NB4 (cell line): ENCODE data around the gene C1orf52.
A peak's percentile ranks its signal among the peaks of the same experiment; 100 is the strongest.

Experiments used
- DNase-seq: peaks from one replicate; pipeline ENCODE4 v3.0.0; 2010; ENCODE audit warnings: low read depth
- H3K4me3 ChIP-seq: one replicate; pipeline ENCODE4 v1.5.1; 2011; ENCODE audit warnings: mild to moderate bottlenecking, low read depth, low read length, moderate library complexity
- CTCF ChIP-seq: IDR thresholded peaks from one replicate; pipeline ENCODE4 v1.5.1; 2012; ENCODE audit warnings: low read depth, low read length
- MAX ChIP-seq: IDR thresholded peaks from 2 replicates; pipeline ENCODE4 v1.6.1; 2011; ENCODE audit warnings: low read depth, low read length
- MYC ChIP-seq: IDR thresholded peaks from 2 replicates; pipeline ENCODE4 v1.6.1; 2011; ENCODE audit warnings: low read depth, low read length
- POLR2A ChIP-seq: IDR thresholded peaks from 2 replicates; pipeline ENCODE4 v1.6.1; 2011; ENCODE audit warnings: mild to moderate bottlenecking; ENCODE audit not compliant: insufficient read length; ENCODE audit errors: extremely low read depth

C1orf52 gene

GRCh38 chr1:85259118-85259911 is at the start of gene C1orf52:
C1orf52 (minus strand) TSS chr1:85259662; CDS start chr1:85259633, 29 bp downstream.
- peak; percentile 92 for DNase-seq
- TF ChIP-seq MAX (peak; percentile 52; the same call in 1 of the 2 replicates), POLR2A (peak; percentile 92), MYC (no peak), CTCF (peak; percentile 63)
- peak within 1 kb of the TSS; percentile 89 for H3K4me3 ChIP-seq

GRCh38 chr1:85308833-85309350 is 49.4 kb upstream of the C1orf52 start:
- TF ChIP-seq MYC (no peak), CTCF (no peak), POLR2A (no peak), MAX (no peak)
- H3K4me3 ChIP-seq, result no peak overlapping the region
- DNase-seq, result no peak

- peak; percentile 71 for DNase-seq
- no peak overlapping the region for H3K4me3 ChIP-seq
- TF ChIP-seq POLR2A (no peak), CTCF (peak; percentile 82), MYC (no peak), MAX (no peak; the same call in 1 of the 2 replicates)
Observed at GRCh38 chr1:85307987-85308832, 48.7 kb upstream of the C1orf52 start.

GRCh38 chr1:85306236-85306635 is 46.8 kb upstream of the C1orf52 start:
- H3K4me3 ChIP-seq, result no peak overlapping the region
- TF ChIP-seq POLR2A (no peak), MAX (no peak), MYC (no peak), CTCF (no peak)
- no peak for DNase-seq

GRCh38 chr1:85303440-85304162 is 44.1 kb upstream of the C1orf52 start:
- peak; percentile 17 for DNase-seq
- TF ChIP-seq MAX (no peak), MYC (no peak), POLR2A (no peak), CTCF (no peak)
- no peak overlapping the region for H3K4me3 ChIP-seq
